NCI-H524 (cell line): Measurements from ENCODE around the gene RSU1.

ENCODE experiments used
- DNase-seq, 2 experiments: peaks; one replicate each; lab custom pipeline; 2025; lab: John Stamatoyannopoulos, UW

Gene RSU1

GRCh38 chr10:16602104-16602775, 215.0 kb downstream of the RSU1 start:
- DNase-seq: no peak

GRCh38 chr10:16599662-16600061, 217.6 kb downstream of the RSU1 start:
- DNase-seq: no peak

GRCh38 chr10:16597656-16598055, 219.6 kb downstream of the RSU1 start:
- no peak for DNase-seq

- DNase-seq: no peak
Observed at GRCh38 chr10:16592378-16592777, 224.8 kb downstream of the RSU1 start.

GRCh38 chr10:16586358-16587138, 230.7 kb downstream of the RSU1 start:
- no peak for DNase-seq

- no peak for DNase-seq
Observed at GRCh38 chr10:16585103-16585502, 232.1 kb downstream of the RSU1 start.

- DNase-seq: no peak
Observed at GRCh38 chr10:16583382-16583781, 233.8 kb downstream of the RSU1 start.

- DNase-seq: no peak
Observed at GRCh38 chr10:16581202-16581601, 236.0 kb downstream of the RSU1 start.

- no peak for DNase-seq
Observed at GRCh38 chr10:16570731-16571130, 246.5 kb downstream of the RSU1 start.

- DNase-seq: no peak
Observed at GRCh38 chr10:16566202-16566805, 250.9 kb downstream of the RSU1 start.

GRCh38 chr10:16565604-16566003, 251.6 kb downstream of the RSU1 start:
- no peak for DNase-seq

GRCh38 chr10:16562891-16563290, 254.3 kb downstream of the RSU1 start:
- no peak for DNase-seq

GRCh38 chr10:16559236-16559773, 257.9 kb downstream of the RSU1 start:
- no peak for DNase-seq

GRCh38 chr10:16547973-16548372, 269.3 kb downstream of the RSU1 start:
- no peak for DNase-seq

- DNase-seq: peak; percentile 7 to 26
Observed at GRCh38 chr10:16545116-16545736, 272.0 kb downstream of the RSU1 start.

GRCh38 chr10:16544591-16544990, 272.6 kb downstream of the RSU1 start:
- DNase-seq: no peak

- DNase-seq: no peak
Observed at GRCh38 chr10:16544099-16544498, 273.1 kb downstream of the RSU1 start.
